Suprapubic skin (tissue), 3 donors: ENCODE measurements around the gene CHRNA4.

Experiments
- EP300 ChIP-seq: sonication (generic); formaldehyde crosslinking; IDR thresholded peaks from one replicate; pipeline ENCODE4 v1.6.1; 2017; ENCODE audit warnings: antibody characterized with exemption
- POLR2A ChIP-seq, 2 donors: fragments of 450-650 bp; IDR thresholded peaks; one replicate each; pipeline ENCODE4 v1.6.1; 2017; ENCODE audit warnings: antibody characterized with exemption in 2 of 2, mild to moderate bottlenecking in 2 of 2, moderate library complexity in 2 of 2
- TF ChIP-seq, protein P1 (sequence below), 2 donors: fragments of 200-600 bp in 1 of 2; fragments of 450-650 bp in 1 of 2; sonication (generic) in 1 of 2; IDR thresholded peaks; one replicate each; pipeline ENCODE4 v1.5.1; 2016 to 2019; ENCODE audit warnings: antibody characterized with exemption in 2 of 2, mild to moderate bottlenecking in 1 of 2, moderate library complexity in 1 of 2

DNA sequence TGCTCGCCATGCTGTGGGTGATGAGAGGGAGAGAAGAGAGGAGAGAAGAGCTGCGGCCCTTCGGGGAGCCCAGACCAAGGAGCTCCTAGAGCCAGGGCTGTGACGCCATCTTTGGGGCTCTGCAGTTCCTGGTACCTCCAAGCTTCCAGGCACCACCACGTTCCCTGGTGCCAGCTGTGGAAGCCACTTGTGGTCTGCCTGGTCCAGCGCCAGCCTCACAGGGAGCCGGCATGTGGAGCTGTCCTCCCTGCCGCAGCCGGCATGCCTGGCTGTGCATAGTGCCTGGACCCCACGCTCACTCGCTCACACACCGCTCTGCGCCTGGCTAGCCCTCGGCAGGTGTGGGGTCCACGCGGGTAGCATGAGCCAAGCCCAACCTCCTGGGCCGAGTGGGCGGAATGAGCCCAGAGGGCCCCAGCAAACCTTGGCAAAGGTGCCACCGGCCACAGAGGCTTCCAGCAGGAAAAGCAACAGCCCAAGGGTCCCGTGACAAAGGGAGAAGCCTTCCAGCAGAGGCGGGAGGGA lies 19.3 kb upstream of the CHRNA4 start:
- TF ChIP-seq, protein P1, sequence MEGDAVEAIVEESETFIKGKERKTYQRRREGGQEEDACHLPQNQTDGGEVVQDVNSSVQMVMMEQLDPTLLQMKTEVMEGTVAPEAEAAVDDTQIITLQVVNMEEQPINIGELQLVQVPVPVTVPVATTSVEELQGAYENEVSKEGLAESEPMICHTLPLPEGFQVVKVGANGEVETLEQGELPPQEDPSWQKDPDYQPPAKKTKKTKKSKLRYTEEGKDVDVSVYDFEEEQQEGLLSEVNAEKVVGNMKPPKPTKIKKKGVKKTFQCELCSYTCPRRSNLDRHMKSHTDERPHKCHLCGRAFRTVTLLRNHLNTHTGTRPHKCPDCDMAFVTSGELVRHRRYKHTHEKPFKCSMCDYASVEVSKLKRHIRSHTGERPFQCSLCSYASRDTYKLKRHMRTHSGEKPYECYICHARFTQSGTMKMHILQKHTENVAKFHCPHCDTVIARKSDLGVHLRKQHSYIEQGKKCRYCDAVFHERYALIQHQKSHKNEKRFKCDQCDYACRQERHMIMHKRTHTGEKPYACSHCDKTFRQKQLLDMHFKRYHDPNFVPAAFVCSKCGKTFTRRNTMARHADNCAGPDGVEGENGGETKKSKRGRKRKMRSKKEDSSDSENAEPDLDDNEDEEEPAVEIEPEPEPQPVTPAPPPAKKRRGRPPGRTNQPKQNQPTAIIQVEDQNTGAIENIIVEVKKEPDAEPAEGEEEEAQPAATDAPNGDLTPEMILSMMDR (IDR thresholded peaks at IDR 0.05), result no peak
- TF ChIP-seq POLR2A (IDR thresholded peaks at IDR 0.05) (no peak), EP300 (no peak)
